H1 (cell line): ENCODE data around the gene HBM. TPM values are rescaled to one million over a fixed set of nuclear protein-coding genes. Genes with fewer than 3 reads are reported as not detected.
A peak's percentile ranks its signal among the peaks of the same experiment; 100 is the strongest.

Source experiments
- CTCF ChIA-PET: fragments of 300-600 bp; sonication (Branson Sonifier 250); formaldehyde crosslinking; loops from one replicate; lab custom pipeline; 2021; ENCODE audit not compliant: partially characterized antibody; lab: Charles Lee
- POLR2A ChIA-PET: fragments of 300-600 bp; sonication (Branson Sonifier 250); formaldehyde crosslinking; loops from one replicate; lab custom pipeline; 2021; ENCODE audit warnings: inconsistent platforms; ENCODE audit not compliant: partially characterized antibody; lab: Charles Lee
- DNase-seq, 2 experiments: peaks; one replicate each; pipeline versions ENCODE4 v3.0.0 to v3.0.0-alpha.2; 2010 to 2022; ENCODE audit warnings: low spot score in 2 of 2, low read depth in 1 of 2, mixed read lengths in 1 of 2
- FAIRE-seq: peaks from 2 replicates; lab custom pipeline; 2011; peaks lifted over from hg19 to GRCh38; lab: Jason Lieb, UNC
- H2AFZ ChIP-seq: 2 replicates; pipeline ENCODE4 v1.8.1; 2012; ENCODE audit warnings: low read length, inconsistent platforms
- H2AK5ac ChIP-seq: 2 replicates; pipeline ENCODE4 v1.6.1; 2013; ENCODE audit warnings: low read depth, low read length
- H2BK120ac ChIP-seq: replicated peaks from 2 replicates; pipeline ENCODE3; 2013; ENCODE audit warnings: low read depth, low read length, inconsistent platforms
- H2BK12ac ChIP-seq: 2 replicates; pipeline ENCODE4 v1.6.1; 2013; ENCODE audit warnings: low read depth, low read length
- H2BK15ac ChIP-seq: 2 replicates; pipeline ENCODE4 v1.6.1; 2013; ENCODE audit warnings: low read length
- H2BK20ac ChIP-seq: 2 replicates; pipeline ENCODE4 v1.6.1; 2013; ENCODE audit warnings: low read length
- H2BK5ac ChIP-seq: 2 replicates; pipeline ENCODE4 v1.6.1; 2013; ENCODE audit warnings: low read depth, low read length
- H3K14ac ChIP-seq: 2 replicates; pipeline ENCODE4 v1.6.1; 2013; ENCODE audit warnings: inconsistent platforms; ENCODE audit not compliant: insufficient read length
- H3K18ac ChIP-seq: 2 replicates; pipeline ENCODE4 v1.6.1; 2013; ENCODE audit warnings: low read length; ENCODE audit errors: extremely low read depth
- H3K23ac ChIP-seq: 2 replicates; pipeline ENCODE4 v1.6.1; 2013; ENCODE audit warnings: inconsistent platforms; ENCODE audit not compliant: insufficient read length
- H3K23me2 ChIP-seq: 2 replicates; pipeline ENCODE4 v1.6.1; 2013; ENCODE audit warnings: low read depth, low read length
- H3K27ac ChIP-seq: 2 replicates; pipeline ENCODE4 v1.6.1; 2011; ENCODE audit warnings: low read depth, low read length, inconsistent platforms
- H3K27me3 ChIP-seq, 4 experiments: replicated peaks in 1 of 4; 1 replicate in 1 of 4; 2 replicates in 3 of 4; pipeline versions ENCODE4 v1.6.1 to v1.8.1; 2011 to 2013; ENCODE audit warnings: low read length in 3 of 4, mild to moderate bottlenecking in 3 of 4, inconsistent platforms in 2 of 4, mixed read lengths in 2 of 4, moderate library complexity in 1 of 4; ENCODE audit not compliant: control insufficient read depth in 3 of 4, insufficient read depth in 3 of 4; ENCODE audit errors: extremely low read depth in 1 of 4
- H3K36me3 ChIP-seq, 4 experiments: 2 replicates each; pipeline versions ENCODE4 v1.6.1 to v1.8.1; 2011 to 2013; ENCODE audit warnings: mild to moderate bottlenecking in 4 of 4, low read length in 3 of 4, moderate library complexity in 2 of 4, control low read depth in 1 of 4, inconsistent platforms in 1 of 4; ENCODE audit not compliant: insufficient read depth in 4 of 4, control insufficient read depth in 2 of 4
- H3K4ac ChIP-seq: replicated peaks from 2 replicates; pipeline ENCODE3; 2013; ENCODE audit warnings: low read length, low read depth, mixed read lengths, inconsistent platforms; ENCODE audit not compliant: insufficient read length
- H3K4me1 ChIP-seq, 4 experiments: replicated peaks in 1 of 4; 1 replicate in 1 of 4; 2 replicates in 3 of 4; pipeline versions ENCODE4 v1.6.1 to v1.8.1; 2011 to 2013; ENCODE audit warnings: low read length in 3 of 4, inconsistent platforms in 2 of 4, mixed read lengths in 1 of 4; ENCODE audit not compliant: insufficient read depth in 4 of 4, control insufficient read depth in 3 of 4
- H3K4me2 ChIP-seq, 2 experiments: 2 replicates each; pipeline versions ENCODE4 v1.6.1 to v1.8.1; 2011 to 2013; ENCODE audit warnings: low read depth in 2 of 2, low read length in 2 of 2, control low read depth in 1 of 2, inconsistent platforms in 1 of 2, mild to moderate bottlenecking in 1 of 2; ENCODE audit not compliant: insufficient read depth in 1 of 2
- H3K4me3 ChIP-seq, 4 experiments: fragments of 200-600, 300-600 bp in 1 of 4; sonication (generic), shearing (Covaris generic), sonication (Bioruptor Twin) in 1 of 4; 2 replicates each; pipeline versions ENCODE4 v1.5.1 to v1.8.1; 2011 to 2016; ENCODE audit warnings: low read length in 4 of 4, low read depth in 3 of 4, control low read depth in 2 of 4, inconsistent platforms in 2 of 4, mild to moderate bottlenecking in 2 of 4, mixed read lengths in 1 of 4, moderate library complexity in 1 of 4; ENCODE audit not compliant: insufficient read depth in 2 of 4; ENCODE audit errors: extremely low read depth in 1 of 4
- H3K56ac ChIP-seq: replicated peaks from 2 replicates; pipeline ENCODE3; 2013; ENCODE audit warnings: low read depth, mild to moderate bottlenecking, mixed read lengths, low read length, inconsistent platforms; ENCODE audit not compliant: insufficient read length
- H3K79me1 ChIP-seq: 2 replicates; pipeline ENCODE4 v1.6.1; 2013; ENCODE audit warnings: low read depth, low read length, control low read depth
- H3K79me2 ChIP-seq, 2 experiments: 2 replicates each; pipeline versions ENCODE4 v1.6.1 to v1.8.1; 2012 to 2013; ENCODE audit warnings: low read length in 2 of 2, mild to moderate bottlenecking in 2 of 2, inconsistent platforms in 1 of 2; ENCODE audit not compliant: insufficient read depth in 2 of 2, control insufficient read depth in 1 of 2
- H3K9ac ChIP-seq, 4 experiments: replicated peaks in 1 of 4; 1 replicate in 1 of 4; 2 replicates in 3 of 4; pipeline versions ENCODE4 v1.6.1 to v1.8.1; 2011 to 2013; ENCODE audit warnings: low read depth in 3 of 4, low read length in 3 of 4, control low read depth in 2 of 4, mild to moderate bottlenecking in 2 of 4, moderate library complexity in 2 of 4, inconsistent platforms in 1 of 4; ENCODE audit errors: extremely low read depth in 1 of 4
- H3K9me3 ChIP-seq, 2 experiments: 2 replicates each; pipeline versions ENCODE4 v1.6.1 to v1.8.1; 2012 to 2013; ENCODE audit warnings: mild to moderate bottlenecking in 2 of 2, moderate library complexity in 2 of 2, control low read depth in 1 of 2, inconsistent platforms in 1 of 2, low read depth in 1 of 2, low read length in 1 of 2, mixed read lengths in 1 of 2; ENCODE audit not compliant: insufficient read depth in 2 of 2
- H4K20me1 ChIP-seq, 2 experiments: replicated peaks in 1 of 2; 2 replicates each; pipeline versions ENCODE3 to v1.8.1; 2011 to 2013; ENCODE audit warnings: inconsistent platforms in 2 of 2, low read length in 2 of 2, mild to moderate bottlenecking in 1 of 2; ENCODE audit not compliant: insufficient read depth in 2 of 2, control insufficient read depth in 1 of 2
- H4K5ac ChIP-seq: 2 replicates; pipeline ENCODE4 v1.6.1; 2013; ENCODE audit warnings: low read length, low read depth, mixed read lengths, inconsistent platforms; ENCODE audit not compliant: insufficient read length
- H4K8ac ChIP-seq: 2 replicates; pipeline ENCODE4 v1.8.0; 2013; ENCODE audit warnings: mild to moderate bottlenecking, moderate library complexity, low read length, inconsistent platforms; ENCODE audit not compliant: insufficient read depth; ENCODE audit errors: extremely low read depth
- H4K91ac ChIP-seq: replicated peaks from 2 replicates; pipeline ENCODE3; 2013; ENCODE audit warnings: low read length, mixed read lengths, inconsistent platforms; ENCODE audit not compliant: insufficient read length
- BCL11A ChIP-seq, 2 experiments: IDR thresholded peaks; one replicate each; pipeline ENCODE4 v1.6.1; 2011; ENCODE audit warnings: low read depth in 2 of 2, low read length in 2 of 2, mild to moderate bottlenecking in 2 of 2
- BRCA1 ChIP-seq: IDR thresholded peaks from 2 replicates; pipeline ENCODE4 v1.6.1; 2012; ENCODE audit warnings: low read depth, low read length, improper control_type of control experiment
- EZH2 ChIP-seq: fragments of 200-600 bp; sonication (generic); IDR thresholded peaks from 2 replicates; pipeline ENCODE4 v1.7.1; 2012; ENCODE audit warnings: low read depth, mild to moderate bottlenecking, moderate library complexity, low read length, inconsistent platforms; ENCODE audit not compliant: severe bottlenecking
- KDM1A ChIP-seq: fragments of 200-600, 300-600 bp; sonication (generic); IDR thresholded peaks from 2 replicates; pipeline ENCODE4 v1.7.1; 2016; ENCODE audit warnings: mild to moderate bottlenecking, low read length, borderline replicate concordance
- SP1 ChIP-seq: IDR thresholded peaks from 2 replicates; pipeline ENCODE4 v1.6.1; 2011; ENCODE audit warnings: low read depth, low read length
- SUZ12 ChIP-seq: fragments of 200-600 bp; sonication (generic); IDR thresholded peaks from 2 replicates; pipeline ENCODE4 v1.6.1; 2012; ENCODE audit warnings: mild to moderate bottlenecking, inconsistent platforms, low read length, moderate library complexity, mixed read lengths
- TCF12 ChIP-seq: IDR thresholded peaks from 2 replicates; pipeline ENCODE4 v1.6.1; 2011; ENCODE audit warnings: low read depth, mild to moderate bottlenecking, low read length
- WGBS, 2 experiments: shearing (Covaris generic) in 1 of 2; methylation state at CpG; one replicate each; pipeline versions ENCODE4 v1.1.6 to v1.1.7; 2013 to 2015; ENCODE audit warnings: low lambda C conversion rate in 2 of 2, mixed read lengths in 2 of 2, inconsistent platforms in 1 of 2, low coverage in 1 of 2, missing lambda C conversion rate in 1 of 2; ENCODE audit not compliant: insufficient replicate concordance in 2 of 2, insufficient coverage in 1 of 2, insufficient read length in 1 of 2; ENCODE audit errors: extremely low coverage in 1 of 2, missing lambda C conversion rate in 1 of 2; 5-methylcytosine and 5-hydroxymethylcytosine counted together
- polyA plus RNA-seq, 7 experiments: library from polyadenylated mRNA; depleted of rRNA in 3 of 7; stranded (reverse) in 5 of 7; unstranded in 2 of 7; fragments of >200 nt in 5 of 7; fragments of 200-250 nt in 2 of 7; gene quantifications; 1 replicate in 5 of 7; 2 replicates in 1 of 7; 4 replicates in 1 of 7; pipeline versions ENCODE4 v1.2.1 to v1.2.3, GENCODE V29; 2011 to 2013; ENCODE audit warnings: missing spikeins in 2 of 7, mixed read lengths in 2 of 7
- total RNA-seq: library from RNA; stranded (reverse); fragmentation: NEBNext Ultra II Directional; extraction: Animal tissue kit (Norgen Biotek cat#: 25700); gene quantifications from 2 replicates; pipeline ENCODE4 v1.2.1, GENCODE V29; 2021

Gene HBM
- total and polyA plus RNA-seq, 2 of the 8 experiments (the other 6 are each of a cell fraction or from before 2014, with no cell fraction given), result 0.88 TPM; not detected in 1

DNA sequence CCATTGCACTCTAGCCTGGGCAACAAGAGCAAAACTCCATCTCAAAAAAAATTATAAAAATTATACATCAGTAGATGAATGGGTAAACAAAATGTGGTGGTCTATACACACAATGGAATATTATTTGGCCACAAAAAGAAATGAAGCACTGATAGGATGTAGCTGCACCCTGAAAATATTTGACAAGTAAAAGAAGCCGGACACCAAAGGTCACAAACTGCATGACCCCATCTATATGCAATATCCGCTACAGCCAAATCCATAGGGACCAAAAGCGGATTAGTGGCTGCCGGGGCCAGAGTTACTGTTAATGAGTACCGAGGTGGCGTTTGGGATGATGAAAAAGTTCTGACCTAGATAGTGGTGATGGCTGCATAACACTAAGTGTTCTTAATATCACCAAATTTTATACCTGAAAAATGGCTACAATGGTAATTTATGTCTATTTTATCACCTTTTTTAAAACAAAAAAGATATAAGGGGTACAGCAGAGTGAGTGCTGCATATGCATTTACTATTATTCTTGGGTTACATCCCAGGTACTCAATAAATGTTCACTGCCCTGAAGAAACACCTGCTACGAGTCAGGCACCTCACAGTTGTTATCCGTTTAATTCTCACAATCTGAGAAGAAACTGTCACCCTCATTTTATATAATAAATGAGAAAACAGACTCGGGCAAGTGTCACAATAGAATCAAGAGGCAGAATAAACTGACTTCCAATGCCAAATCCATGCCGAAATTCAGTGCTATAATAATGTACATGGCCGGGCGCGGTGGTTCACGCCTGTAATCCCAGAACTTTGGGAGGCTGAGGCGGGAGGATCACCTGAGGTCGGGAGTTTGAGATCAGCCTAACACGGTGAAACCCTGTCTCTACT is 13.7 kb downstream of the HBM start:
- Histone ChIP-seq H2AK5ac (no peak overlapping the region), H3K4me1 (peaks cover 0 to 5% (median 4%) of the 10 kb centered on the region in 4 experiments; a peak in 5 of 7 replicates), H2BK20ac (no peak overlapping the region), H3K23me2 (peaks cover 9% of the 10 kb centered on the region; the same call in 1 of the 2 replicates), H3K36me3 (no peaks in the 10 kb centered on the region), H4K8ac (no peak overlapping the region), H3K23ac (no peak overlapping the region), H3K4me3 (0 out of 8 replicates have a peak overlapping the region, but pooled peaks of 1 of the 4 experiments have one; percentile 58), H3K14ac (no peak overlapping the region), H3K18ac (no peak overlapping the region), H3K79me2 (no peaks in the 10 kb centered on the region), H2BK15ac (no peak overlapping the region), H4K5ac (no peak overlapping the region), H4K91ac (no peak overlapping the region), H3K9ac (no peak overlapping the region), H2BK12ac (no peak overlapping the region), H2BK120ac (no peak overlapping the region), H4K20me1 (peaks cover 11 to 19% of the 10 kb centered on the region in 2 experiments), H3K9me3 (no peaks in the 10 kb centered on the region), H3K56ac (no peak overlapping the region), H3K27me3 (peaks cover 45 to 63% (median 57%) of the 10 kb centered on the region in 4 experiments), H3K4ac (no peak overlapping the region), H3K4me2 (peak overlapping the region in 1 of 2 experiments; percentile 83; a peak in 2 of 4 replicates), H2BK5ac (no peak overlapping the region), H3K79me1 (no peaks in the 10 kb centered on the region), H2AFZ (no peak overlapping the region), H3K27ac (no peak overlapping the region)
- TF ChIP-seq TCF12 (no peak), KDM1A (no peak), BCL11A (IDR thresholded peaks at IDR 0.05; ENCODE audit: low read depth in 2 of 2, low read length in 2 of 2) (no peak), EZH2 (peak; percentile 22), SUZ12 (0 out of 2 replicates have a peak, but pooled peaks have one; percentile 0), BRCA1 (no peak), SP1 (no peak)
- DNase-seq (no peak), FAIRE-seq (no peak)
- CTCF ChIA-PET, result interaction anchor here (1.2 to 4.3 kb wide), 6 partner anchors 9 to 183 kb away, joined by 4 to 29 read pairs (median 8); no protein-coding TSS in a partner anchor
- POLR2A ChIA-PET, result interaction anchor here (1.0 to 2.9 kb wide), 5 partner anchors 8 to 183 kb away, joined by 3 to 29 read pairs (median 5); partner anchors contain the start of gene HBM
- 90% methylated on average over 17 of the region's 17 CpGs; no CpG with 5 or more reads in 1 of the 2 experiments for WGBS, 2 experiments
